Activated CD4-positive, alpha-beta memory T cell treated with anti-CD3 and anti-CD28 coated beads, Interleukin-2, amount 10 ng/mL, durations not matched to agents 7 days and 5 days (primary cell): ENCODE measurements around the gene PRR19. TPM values are rescaled to one million over a fixed set of nuclear protein-coding genes. Genes with fewer than 3 reads are reported as not detected.

Source experiments
- CTCF ChIA-PET: fragments of 350-600 bp; sonication (Branson Sonifier 250); formaldehyde crosslinking; loops from one replicate; lab custom pipeline; 2021; ENCODE audit warnings: antibody characterized with exemption, inconsistent platforms; lab: Charles Lee
- POLR2A ChIA-PET: fragments of 350-600 bp; sonication (Branson Sonifier 250); formaldehyde crosslinking; loops from one replicate; lab custom pipeline; 2021; ENCODE audit warnings: antibody characterized with exemption; lab: Charles Lee
- DNase-seq: peaks from one replicate; pipeline ENCODE4 v3.0.0-alpha.2; 2020
- H3K27ac Mint-ChIP-seq: one replicate; pipeline ENCODE4 v1.8.0; 2021; ENCODE audit warnings: mild to moderate bottlenecking, mixed read lengths
- H3K27me3 Mint-ChIP-seq: one replicate; pipeline ENCODE4 v1.8.0; 2021; ENCODE audit warnings: mixed read lengths
- H3K36me3 Mint-ChIP-seq: one replicate; pipeline ENCODE4 v1.8.0; 2021; ENCODE audit warnings: low read depth, mixed read lengths
- H3K4me1 Mint-ChIP-seq: one replicate; pipeline ENCODE4 v1.8.0; 2021; ENCODE audit warnings: mixed read lengths
- H3K4me3 Mint-ChIP-seq: one replicate; pipeline ENCODE4 v1.8.0; 2021; ENCODE audit warnings: mild to moderate bottlenecking, mixed read lengths
- H3K9me3 Mint-ChIP-seq: one replicate; pipeline ENCODE4 v1.8.0; 2021; ENCODE audit warnings: mixed read lengths
- total RNA-seq, 2 experiments: library from RNA; stranded (reverse); gene quantifications; one replicate each; pipeline ENCODE4 v1.2.3, GENCODE V29; 2021

The PRR19 gene
- total RNA-seq, 2 experiments from 2014 or later = 0.45 to 0.91 TPM

GRCh38 chr19:42313840-42314755 lies 12.2 kb downstream of the PRR19 start:
- Mint-ChIP-seq H3K4me3 (no peak overlapping the region), H3K27ac (no peak overlapping the region), H3K27me3 (peaks cover 37% of the 10 kb centered on the region), H3K4me1 (peaks cover 22% of the 10 kb centered on the region), H3K9me3 (no peaks in the 10 kb centered on the region), H3K36me3 (no peaks in the 10 kb centered on the region)
- no peak for DNase-seq
- CTCF ChIA-PET = no interaction called here
- POLR2A ChIA-PET = interaction anchor here (0.9 kb wide), 1 partner anchor 137 kb away, joined by 3 read pairs; no protein-coding TSS in a partner anchor

GRCh38 chr19:42315024-42315423 lies 13.1 kb downstream of the PRR19 start:
- ChIA-PET CTCF (no interaction called here), POLR2A (interaction anchor here (0.9 kb wide), 1 partner anchor 138 kb away, joined by 3 read pairs; no protein-coding TSS in a partner anchor)
- Mint-ChIP-seq H3K4me3 (no peak overlapping the region), H3K27me3 (peaks cover 38% of the 10 kb centered on the region), H3K9me3 (no peaks in the 10 kb centered on the region), H3K27ac (no peak overlapping the region), H3K36me3 (no peaks in the 10 kb centered on the region), H3K4me1 (peaks cover 22% of the 10 kb centered on the region)
- no peak for DNase-seq

- no peak overlapping the region for H3K27ac Mint-ChIP-seq
- DNase-seq = no peak
- H3K36me3 Mint-ChIP-seq = no peaks in the 10 kb centered on the region
- peaks cover 41% of the 10 kb centered on the region for H3K27me3 Mint-ChIP-seq
- H3K9me3 Mint-ChIP-seq = no peaks in the 10 kb centered on the region
- H3K4me3 Mint-ChIP-seq = no peak overlapping the region
- H3K4me1 Mint-ChIP-seq = peaks cover 22% of the 10 kb centered on the region
- ChIA-PET CTCF (no interaction called here), POLR2A (interaction anchor here (0.6 kb wide), 1 partner anchor 78 kb away, joined by 3 read pairs; no protein-coding TSS in a partner anchor)
These were observed 14.6 kb downstream of the PRR19 start for GRCh38 chr19:42316223-42317211.

- Mint-ChIP-seq H3K27ac (no peak overlapping the region), H3K4me1 (peaks cover 18% of the 10 kb centered on the region), H3K4me3 (no peak overlapping the region), H3K36me3 (no peaks in the 10 kb centered on the region), H3K27me3 (peaks cover 38% of the 10 kb centered on the region), H3K9me3 (no peaks in the 10 kb centered on the region)
- no peak for DNase-seq
- POLR2A ChIA-PET = no interaction called here
- CTCF ChIA-PET = no interaction called here
These were observed 15.6 kb downstream of the PRR19 start for GRCh38 chr19:42317535-42317934.

- ChIA-PET POLR2A (no interaction called here), CTCF (interaction anchor here (0.6 to 1.6 kb wide), 9 partner anchors 18 to 287 kb away, joined by 3 to 5 read pairs (median 3); partner anchors contain the start of gene POU2F2)
- Mint-ChIP-seq H3K27ac (no peak overlapping the region), H3K4me3 (no peak overlapping the region), H3K4me1 (peaks cover 19% of the 10 kb centered on the region), H3K9me3 (no peaks in the 10 kb centered on the region), H3K36me3 (no peaks in the 10 kb centered on the region), H3K27me3 (peaks cover 29% of the 10 kb centered on the region)
- no peak for DNase-seq
These were observed 20.4 kb downstream of the PRR19 start for GRCh38 chr19:42322305-42322704.

- Mint-ChIP-seq H3K36me3 (no peaks in the 10 kb centered on the region), H3K27me3 (peaks cover 29% of the 10 kb centered on the region), H3K27ac (no peak overlapping the region), H3K9me3 (no peaks in the 10 kb centered on the region), H3K4me3 (peak overlapping the region; percentile 21), H3K4me1 (peaks cover 18% of the 10 kb centered on the region)
- CTCF ChIA-PET = interaction anchor here (1.2 to 1.6 kb wide), 4 partner anchors 13 to 215 kb away, joined by 3 to 5 read pairs (median 4); no protein-coding TSS in a partner anchor
- DNase-seq = no peak
- POLR2A ChIA-PET = interaction anchor here (1.0 kb wide), 1 partner anchor 190 kb away, joined by 3 read pairs; no protein-coding TSS in a partner anchor
These were observed 21.5 kb downstream of the PRR19 start for GRCh38 chr19:42323473-42323851.

- Mint-ChIP-seq H3K27ac (no peak overlapping the region), H3K36me3 (no peaks in the 10 kb centered on the region), H3K4me3 (no peak overlapping the region), H3K27me3 (peaks cover 29% of the 10 kb centered on the region), H3K4me1 (peaks cover 18% of the 10 kb centered on the region), H3K9me3 (no peaks in the 10 kb centered on the region)
- DNase-seq = peak; percentile 29
- CTCF ChIA-PET = interaction anchor here (1.2 to 1.6 kb wide), 2 partner anchors 13 to 20 kb away, joined by 3 to 4 read pairs; no protein-coding TSS in a partner anchor
- POLR2A ChIA-PET = no interaction called here
These were observed 22.1 kb downstream of the PRR19 start for GRCh38 chr19:42323852-42324654.

- DNase-seq = no peak
- Mint-ChIP-seq H3K36me3 (no peaks in the 10 kb centered on the region), H3K4me3 (peak overlapping the region; percentile 86), H3K4me1 (peaks cover 18% of the 10 kb centered on the region), H3K9me3 (no peaks in the 10 kb centered on the region), H3K27ac (peak overlapping the region; percentile 76), H3K27me3 (peaks cover 29% of the 10 kb centered on the region)
- ChIA-PET POLR2A (no interaction called here), CTCF (no interaction called here)
These were observed 22.8 kb downstream of the PRR19 start for GRCh38 chr19:42324655-42325307.

GRCh38 chr19:42325308-42325895 lies 23.5 kb downstream of the PRR19 start, which contains the start of gene MEGF8:
Gene MEGF8, plus strand, starts transcription at chr19:42325635. Its CDS starts 609 bp downstream, at chr19:42326244.
- Mint-ChIP-seq H3K4me3 (peak within 1 kb of the TSS; percentile 86), H3K36me3 (no peaks in the 10 kb centered on the region), H3K4me1 (peaks cover 18% of the 10 kb centered on the region), H3K27ac (peak within 1 kb of the TSS; percentile 76), H3K27me3 (peaks cover 24% of the 10 kb centered on the region), H3K9me3 (no peaks in the 10 kb centered on the region)
- peak; percentile 99 for DNase-seq
- POLR2A ChIA-PET = no interaction called here
- CTCF ChIA-PET = no interaction called here

GRCh38 chr19:42325896-42326771 lies 24.2 kb downstream of the PRR19 start:
- no peaks in the 10 kb centered on the region for H3K9me3 Mint-ChIP-seq
- peaks cover 22% of the 10 kb centered on the region for H3K27me3 Mint-ChIP-seq
- H3K4me3 Mint-ChIP-seq = peak overlapping the region; percentile 86
- peaks cover 18% of the 10 kb centered on the region for H3K4me1 Mint-ChIP-seq
- POLR2A ChIA-PET = no interaction called here
- no peak for DNase-seq
- CTCF ChIA-PET = interaction anchor here (0.9 kb wide), 1 partner anchor 218 kb away, joined by 3 read pairs; no protein-coding TSS in a partner anchor
- peak overlapping the region; percentile 76 for H3K27ac Mint-ChIP-seq
- H3K36me3 Mint-ChIP-seq = no peaks in the 10 kb centered on the region
